Neuron (in vitro differentiated cells): Measurements from ENCODE around the gene RHBDF2.

Source experiments
- H2AFZ ChIP-seq: one replicate; pipeline ENCODE4 v1.6.1; 2013; ENCODE audit warnings: low read depth, mild to moderate bottlenecking, inconsistent platforms, low read length, moderate library complexity
- H3K27me3 ChIP-seq: one replicate; pipeline ENCODE4 v1.6.1; 2013; ENCODE audit warnings: low read length; ENCODE audit not compliant: insufficient read depth
- H3K36me3 ChIP-seq: one replicate; pipeline ENCODE4 v1.6.1; 2013; ENCODE audit warnings: low read length; ENCODE audit not compliant: insufficient read depth
- H3K4me1 ChIP-seq: one replicate; pipeline ENCODE4 v1.6.1; 2013; ENCODE audit warnings: low read length; ENCODE audit not compliant: insufficient read depth
- H3K4me3 ChIP-seq: 2 replicates; pipeline ENCODE4 v1.5.1; 2013; ENCODE audit warnings: mild to moderate bottlenecking, low read length, moderate library complexity
- H3K9me3 ChIP-seq: one replicate; pipeline ENCODE4 v1.6.1; 2013; ENCODE audit warnings: low read length

The RHBDF2 gene

GRCh38 chr17:76472258-76472645, 29.0 kb downstream of the RHBDF2 start:
- no peaks in the 10 kb centered on the region for H3K4me1 ChIP-seq
- H3K4me3 ChIP-seq = no peak overlapping the region
- H3K27me3 ChIP-seq = peaks cover 14% of the 10 kb centered on the region
- H3K36me3 ChIP-seq = no peaks in the 10 kb centered on the region
- H3K9me3 ChIP-seq = no peaks in the 10 kb centered on the region
- no peak overlapping the region for H2AFZ ChIP-seq

GRCh38 chr17:76471498-76472257, 29.5 kb downstream of the RHBDF2 start:
- Histone ChIP-seq H3K4me3 (no peak overlapping the region), H3K27me3 (peaks cover 14% of the 10 kb centered on the region), H3K9me3 (no peaks in the 10 kb centered on the region), H3K36me3 (no peaks in the 10 kb centered on the region), H2AFZ (no peak overlapping the region), H3K4me1 (no peaks in the 10 kb centered on the region)

- Histone ChIP-seq H3K4me1 (no peaks in the 10 kb centered on the region), H2AFZ (no peak overlapping the region), H3K27me3 (peaks cover 14% of the 10 kb centered on the region), H3K4me3 (no peak overlapping the region), H3K9me3 (no peaks in the 10 kb centered on the region), H3K36me3 (no peaks in the 10 kb centered on the region)
Observed at GRCh38 chr17:76469991-76470739, 31.1 kb downstream of the RHBDF2 start.

- H3K36me3 ChIP-seq = no peaks in the 10 kb centered on the region
- H3K4me3 ChIP-seq = no peak overlapping the region
- peaks cover 14% of the 10 kb centered on the region for H3K27me3 ChIP-seq
- H2AFZ ChIP-seq = no peak overlapping the region
- no peaks in the 10 kb centered on the region for H3K9me3 ChIP-seq
- no peaks in the 10 kb centered on the region for H3K4me1 ChIP-seq
Observed at GRCh38 chr17:76469076-76469990, 31.9 kb downstream of the RHBDF2 start.

- Histone ChIP-seq H3K9me3 (no peaks in the 10 kb centered on the region), H3K36me3 (no peaks in the 10 kb centered on the region), H3K4me3 (no peak overlapping the region), H3K4me1 (no peaks in the 10 kb centered on the region), H3K27me3 (peaks cover 9% of the 10 kb centered on the region), H2AFZ (no peak overlapping the region)
Observed at GRCh38 chr17:76468634-76469010, 32.6 kb downstream of the RHBDF2 start.

GRCh38 chr17:76467809-76468633, 33.2 kb downstream of the RHBDF2 start:
- Histone ChIP-seq H2AFZ (no peak overlapping the region), H3K4me1 (no peaks in the 10 kb centered on the region), H3K4me3 (no peak overlapping the region), H3K36me3 (no peaks in the 10 kb centered on the region), H3K27me3 (peaks cover 5% of the 10 kb centered on the region), H3K9me3 (no peaks in the 10 kb centered on the region)

GRCh38 chr17:76467366-76467765, 33.9 kb downstream of the RHBDF2 start, which contains the start of gene AANAT:
Gene AANAT, plus strand, starts transcription at chr17:76467603. Its CDS starts 1,144 bp downstream, at chr17:76468747.
- no peaks in the 10 kb centered on the region for H3K36me3 ChIP-seq
- H3K9me3 ChIP-seq = no peaks in the 10 kb centered on the region
- peaks cover 10% of the 10 kb centered on the region for H3K27me3 ChIP-seq
- no peak within 1 kb of the TSS for H3K4me3 ChIP-seq
- H2AFZ ChIP-seq = no peak within 1 kb of the TSS
- H3K4me1 ChIP-seq = no peaks in the 10 kb centered on the region

GRCh38 chr17:76466775-76467130, 34.5 kb downstream of the RHBDF2 start:
- H2AFZ ChIP-seq = no peak overlapping the region
- peaks cover 12% of the 10 kb centered on the region for H3K27me3 ChIP-seq
- no peaks in the 10 kb centered on the region for H3K36me3 ChIP-seq
- no peak overlapping the region for H3K4me3 ChIP-seq
- H3K9me3 ChIP-seq = no peaks in the 10 kb centered on the region
- no peaks in the 10 kb centered on the region for H3K4me1 ChIP-seq

GRCh38 chr17:76462556-76463290, 38.5 kb downstream of the RHBDF2 start:
- Histone ChIP-seq H3K9me3 (no peaks in the 10 kb centered on the region), H3K4me3 (no peak overlapping the region), H3K4me1 (no peaks in the 10 kb centered on the region), H2AFZ (no peak overlapping the region), H3K27me3 (peaks cover 9% of the 10 kb centered on the region), H3K36me3 (no peaks in the 10 kb centered on the region)

- Histone ChIP-seq H3K36me3 (no peaks in the 10 kb centered on the region), H3K4me1 (no peaks in the 10 kb centered on the region), H3K4me3 (no peak overlapping the region), H3K27me3 (peaks cover 9% of the 10 kb centered on the region), H2AFZ (no peak overlapping the region), H3K9me3 (no peaks in the 10 kb centered on the region)
Observed at GRCh38 chr17:76461765-76462555, 39.3 kb downstream of the RHBDF2 start.

GRCh38 chr17:76459674-76460073, 41.5 kb downstream of the RHBDF2 start:
- H3K27me3 ChIP-seq = peaks cover 9% of the 10 kb centered on the region
- no peaks in the 10 kb centered on the region for H3K36me3 ChIP-seq
- H3K4me1 ChIP-seq = no peaks in the 10 kb centered on the region
- H3K9me3 ChIP-seq = no peaks in the 10 kb centered on the region
- H2AFZ ChIP-seq = no peak overlapping the region
- H3K4me3 ChIP-seq = no peak overlapping the region
